ENCODE measurements around the gene SPI1.
"Not testable (repeated sequence)": the region's sequence is repeated elsewhere in the genome, so short reads cannot be mapped to it uniquely, and the experiment has no call there.

- not testable (repeated sequence) for TF ChIP-seq CTCF (IDR thresholded peaks at IDR 0.05); POLR2AphosphoS5 (IDR thresholded peaks at IDR 0.05; ENCODE audit: low read depth, low read length)
These were observed 43.5 kb downstream of the SPI1 start for GRCh38 chr11:47334699-47335411.
